IPS-NIHi11 (cell line): ENCODE measurements around the gene CDYL2.

ENCODE experiments used
- DNase-seq: peaks from one replicate; pipeline ENCODE4 v3.0.0; 2012; ENCODE audit warnings: mixed read lengths, low spot score

Gene CDYL2

GRCh38 chr16:80592273-80592672 lies 212.1 kb downstream of the CDYL2 start:
- DNase-seq: no peak

GRCh38 chr16:80591071-80591915 lies 213.1 kb downstream of the CDYL2 start:
- no peak for DNase-seq

DNA sequence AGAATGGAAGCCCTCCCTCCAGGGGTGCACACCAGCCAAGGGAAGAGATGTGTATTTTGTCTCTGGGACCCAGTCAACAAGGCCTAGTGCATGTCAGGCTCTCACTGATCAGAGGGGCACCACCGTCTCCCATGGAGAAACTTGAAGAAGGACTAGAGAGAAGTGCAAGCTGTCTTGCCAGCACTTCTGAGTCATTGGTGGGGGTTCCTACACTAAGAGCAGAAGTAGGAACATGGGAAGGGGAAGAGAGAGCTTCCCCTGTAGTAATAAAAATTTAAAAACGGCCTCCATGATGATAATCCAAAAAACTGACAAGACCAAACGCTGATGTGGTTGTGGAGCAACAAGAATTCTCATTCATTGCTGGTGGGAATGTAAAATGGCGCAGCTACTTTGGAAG lies 217.3 kb downstream of the CDYL2 start:
- no peak for DNase-seq

- DNase-seq: no peak
Measured at GRCh38 chr16:80586476-80586875, 217.9 kb downstream of the CDYL2 start.

- DNase-seq: no peak
Measured at GRCh38 chr16:80585764-80586163, 218.6 kb downstream of the CDYL2 start.

DNA sequence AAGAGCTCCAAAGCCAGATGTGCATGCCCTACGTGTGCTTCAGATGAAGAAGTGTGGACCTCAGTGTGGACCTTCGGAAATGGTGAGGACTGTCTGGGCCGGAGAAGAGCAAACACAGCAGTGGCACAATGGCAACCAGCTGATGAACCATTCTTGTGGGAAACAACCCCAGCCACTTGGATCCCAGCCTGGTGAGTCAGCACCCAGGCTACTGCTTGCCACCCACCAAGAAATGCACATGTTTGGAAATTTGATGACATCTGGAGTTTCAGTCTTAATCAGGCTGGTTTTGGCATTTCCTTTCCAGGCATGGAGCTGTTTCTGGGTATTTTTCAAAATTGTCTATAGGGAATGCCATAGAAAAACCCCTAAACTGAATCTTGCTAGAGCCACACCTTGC lies 220.9 kb downstream of the CDYL2 start:
- no peak for DNase-seq

DNA sequence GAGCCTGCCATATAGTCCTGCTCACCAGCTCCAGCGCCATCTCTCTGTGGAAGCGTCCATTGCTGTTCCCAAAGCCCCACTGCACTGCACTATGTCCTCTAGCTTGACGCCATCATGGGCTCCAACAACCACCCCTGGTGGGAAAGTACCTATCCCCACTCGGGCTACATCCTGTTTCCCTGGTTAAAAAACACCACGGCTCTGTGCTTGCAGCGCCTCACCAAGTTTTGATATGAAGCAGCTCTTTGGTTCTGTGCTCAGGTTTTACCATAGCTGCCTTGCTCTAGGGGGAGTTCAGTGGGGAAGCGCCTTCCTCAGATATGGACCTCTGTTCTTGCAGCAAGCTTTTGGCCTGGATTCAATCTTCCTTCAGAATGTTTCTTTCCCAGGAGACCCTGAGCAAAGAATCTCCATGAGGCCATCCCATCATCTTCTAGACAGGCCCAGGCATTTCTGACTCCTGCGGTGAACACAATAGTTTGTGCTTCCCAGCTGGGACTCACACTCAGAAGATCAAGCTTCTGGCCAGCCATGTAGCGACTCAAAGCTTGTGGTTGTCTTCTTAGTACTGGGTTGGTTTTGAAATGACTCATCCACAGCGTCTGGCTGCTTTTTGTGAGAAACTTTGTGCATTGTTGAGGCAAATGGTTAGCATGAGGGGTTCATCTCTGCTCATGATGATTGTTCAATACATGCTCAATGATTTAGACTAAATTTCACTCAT lies 224.1 kb downstream of the CDYL2 start:
- no peak for DNase-seq

GRCh38 chr16:80577485-80578280 lies 226.7 kb downstream of the CDYL2 start:
- DNase-seq: no peak

DNA sequence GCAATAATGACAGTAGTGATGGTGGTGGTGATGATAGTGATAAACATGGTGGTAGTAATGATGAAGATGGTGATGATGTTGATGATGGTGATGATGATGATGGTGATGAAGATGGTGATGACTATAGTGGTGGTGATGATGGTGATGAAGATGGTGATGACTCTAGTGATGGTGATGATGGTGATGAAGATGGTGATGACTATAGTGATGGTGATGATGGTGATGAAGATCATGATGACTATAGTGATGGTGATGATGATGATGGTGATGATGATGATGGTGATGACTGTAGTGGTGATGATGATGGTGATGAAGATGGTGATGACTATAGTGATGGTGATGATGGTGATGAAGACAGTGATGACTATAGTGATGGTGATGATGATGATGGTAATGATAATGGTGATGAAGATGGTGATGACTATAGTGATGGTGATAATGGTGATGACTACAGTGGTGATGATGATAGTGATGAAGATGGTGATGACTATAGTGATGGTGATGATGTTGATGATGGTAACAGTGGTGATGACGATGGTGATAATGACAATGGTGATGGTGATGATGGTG lies 228.0 kb downstream of the CDYL2 start:
- DNase-seq: no peak

- no peak for DNase-seq
Measured at GRCh38 chr16:80573700-80574120, 230.7 kb downstream of the CDYL2 start.

DNA sequence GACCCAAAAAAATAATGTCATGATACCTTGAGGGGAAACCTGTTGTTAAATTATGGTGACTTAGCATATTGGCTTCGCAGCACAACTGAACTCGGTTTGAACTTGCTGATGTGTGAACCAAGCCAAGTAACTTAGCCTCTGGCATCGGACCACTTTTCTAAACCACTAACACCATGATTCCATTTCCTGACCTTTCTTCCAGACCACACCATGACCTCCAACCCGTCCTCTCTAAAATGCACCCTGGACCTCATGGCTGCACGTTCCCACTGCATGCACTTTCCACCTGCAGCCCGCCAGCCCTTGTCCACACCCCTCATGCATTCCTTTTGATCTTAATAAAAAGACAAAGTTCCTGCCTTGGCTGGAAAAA lies 234.3 kb downstream of the CDYL2 start:
- no peak for DNase-seq

DNA sequence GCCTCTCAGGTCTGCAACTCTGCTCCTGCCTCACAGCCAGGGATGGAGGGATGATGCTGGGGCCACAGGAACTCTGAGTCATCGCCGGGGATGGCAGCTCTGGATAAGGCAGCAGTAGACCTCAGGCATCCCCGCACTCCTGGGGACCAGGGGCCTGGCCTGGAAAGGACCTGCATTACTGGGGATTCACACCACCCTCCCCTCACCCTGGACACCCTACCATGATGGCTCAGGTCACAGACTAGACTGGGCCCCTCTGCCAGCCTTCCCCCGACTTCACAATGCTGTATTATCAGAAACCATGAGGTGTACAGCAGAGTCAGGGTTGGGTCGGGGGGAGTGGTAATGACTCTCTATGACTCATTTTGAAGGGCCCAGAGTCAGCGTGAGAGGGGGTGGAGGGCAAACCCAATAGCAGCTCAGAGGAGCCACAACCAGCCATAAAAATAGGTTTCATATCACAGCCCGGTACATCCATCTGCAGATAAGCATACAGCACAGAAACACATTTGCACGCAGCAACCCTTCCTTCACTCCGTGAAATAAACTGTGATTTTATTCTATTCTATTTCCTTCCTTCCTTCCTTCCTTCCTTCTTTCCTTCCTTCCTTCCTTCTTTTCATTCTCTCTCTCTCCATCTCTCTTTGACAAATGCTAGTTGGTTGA lies 234.8 kb downstream of the CDYL2 start:
- DNase-seq: no peak

- DNase-seq: no peak
Measured at GRCh38 chr16:80564394-80564793, 240.0 kb downstream of the CDYL2 start.

DNA sequence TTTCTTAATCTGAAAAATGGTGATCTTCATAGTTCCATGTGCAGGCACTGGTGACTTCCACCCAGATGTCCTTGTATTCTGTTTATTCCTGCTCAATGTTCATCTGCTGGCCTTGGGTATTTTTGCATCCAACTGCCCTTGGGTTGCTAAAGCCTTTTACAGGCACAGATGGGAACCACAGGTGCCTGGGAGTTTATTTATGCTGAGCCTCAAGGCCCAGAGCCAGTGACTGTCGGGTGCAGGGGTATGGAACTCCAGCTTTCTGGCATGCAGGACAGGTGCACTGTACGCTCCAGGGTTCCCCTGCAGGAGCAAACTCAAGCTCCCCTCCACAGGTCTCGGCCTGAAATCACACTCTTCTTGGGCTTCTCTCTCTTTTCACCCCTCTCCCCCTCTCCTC lies 241.3 kb downstream of the CDYL2 start:
- DNase-seq: no peak

DNA sequence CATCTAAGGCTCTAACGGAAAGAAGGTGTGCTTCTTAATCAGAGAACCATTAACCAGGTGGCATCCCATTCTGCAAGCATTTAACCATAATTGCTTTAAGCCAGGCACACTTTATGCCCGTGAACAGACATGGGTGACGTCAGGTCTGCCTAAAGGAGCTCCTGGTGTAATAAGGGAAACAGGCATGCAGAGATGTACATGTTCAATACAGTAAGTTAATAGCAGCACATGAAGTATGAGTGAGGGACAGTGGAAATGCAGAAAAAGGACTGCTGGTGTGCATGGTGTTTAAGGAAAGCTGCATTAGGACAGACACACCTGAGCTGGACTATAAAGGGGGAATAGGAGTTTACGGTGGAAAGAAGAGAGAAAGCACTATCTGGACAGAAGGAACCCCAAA lies 245.0 kb downstream of the CDYL2 start:
- DNase-seq: no peak

DNA sequence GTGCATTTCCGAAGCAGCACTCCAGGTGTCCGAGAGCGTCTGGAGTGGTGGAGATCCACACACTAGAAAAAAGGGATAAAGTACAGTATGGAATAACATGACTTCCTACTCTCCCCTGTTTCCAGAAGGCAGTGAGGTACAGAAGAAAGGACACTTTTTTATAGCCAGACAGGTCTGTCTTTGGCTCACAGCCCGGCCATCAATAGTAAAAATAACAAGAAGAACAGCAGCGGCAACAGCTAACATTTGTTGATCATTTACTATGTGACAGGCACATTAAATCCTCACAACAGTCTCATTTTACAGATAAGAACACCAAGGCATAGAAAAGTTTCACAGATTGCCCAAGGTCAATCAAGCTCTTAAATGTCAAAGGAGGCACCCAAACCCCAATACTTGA lies 247.4 kb downstream of the CDYL2 start:
- no peak for DNase-seq

GRCh38 chr16:80556481-80556880 lies 247.9 kb downstream of the CDYL2 start:
- no peak for DNase-seq

- DNase-seq: no peak
Measured at GRCh38 chr16:80554033-80554432, 250.4 kb downstream of the CDYL2 start.

- no peak for DNase-seq
Measured at GRCh38 chr16:80552277-80552676, 252.1 kb downstream of the CDYL2 start.
